HCT116 (cell line): Measurements from ENCODE around the gene CPA2. TPM values are rescaled to one million over a fixed set of nuclear protein-coding genes. Genes with fewer than 3 reads are reported as not detected.

Experiments
- ATAC-seq: fragments of 200-7000 bp; cut with Tn5 transposase; 2 replicates; pipeline ENCODE4 v1.9.1; 2020; ENCODE audit warnings: mild to moderate bottlenecking, moderate library complexity
- BruUV-seq: library from RNA; stranded (reverse); fragments of 400-500 nt; replicated peaks from 2 replicates; lab custom pipeline; 2021; lab: Mats Ljungman, UMichigan
- CTCF ChIA-PET: fragments of 300-600 bp; sonication (Branson Sonifier 250); formaldehyde crosslinking; loops from one replicate; lab custom pipeline; 2021; ENCODE audit warnings: antibody characterized with exemption; lab: Charles Lee
- POLR2A ChIA-PET: fragments of 300-600, 350-600 bp; sonication (Branson Sonifier 250); formaldehyde crosslinking; loops from one replicate; lab custom pipeline; 2021; ENCODE audit warnings: antibody characterized with exemption; lab: Charles Lee
- RAD21 ChIA-PET, 2 experiments: fragments of 300-600 bp; sonication (Branson Sonifier 250); formaldehyde crosslinking; loops; one replicate each; lab custom pipeline; 2023; ENCODE audit warnings: low total read pairs in 2 of 2; ENCODE audit not compliant: uncharacterized antibody in 2 of 2, unreplicated experiment in 2 of 2, low non-redundant PET in 1 of 2; lab: Charles Lee
- DNase-seq: peaks from one replicate; pipeline ENCODE4 v3.0.0-alpha.2; 2010; ENCODE audit warnings: low read depth, low spot score
- H2AFZ ChIP-seq: fragments of 200-600 bp; shearing (Covaris generic), sonication (generic); 2 replicates; pipeline ENCODE4 v1.6.1; 2017; ENCODE audit warnings: low read depth, mixed run types, mixed read lengths, antibody characterized with exemption, low read length; ENCODE audit not compliant: poor library complexity, severe bottlenecking
- H3K27ac ChIP-seq: 2 replicates; pipeline ENCODE4 v1.5.1; 2012; ENCODE audit warnings: low read depth, low read length
- H3K27me3 ChIP-seq: fragments of 200-600 bp; sonication (generic); 2 replicates; pipeline ENCODE4 v1.6.1; 2016; ENCODE audit warnings: mixed run types, low read length, mixed read lengths; ENCODE audit not compliant: insufficient read depth
- H3K36me3 ChIP-seq, 2 experiments: fragments of 200-500 bp in 1 of 2; fragments of 200-600 bp in 1 of 2; sonication (Bioruptor generic) in 1 of 2; sonication (generic) in 1 of 2; 2 replicates each; pipeline versions ENCODE4 v1.5.1 to v1.6.1; 2014 to 2016; ENCODE audit warnings: low read length in 2 of 2, inconsistent platforms in 1 of 2, mixed read lengths in 1 of 2, mixed run types in 1 of 2; ENCODE audit not compliant: insufficient read depth in 2 of 2, control insufficient read depth in 1 of 2
- H3K4me1 ChIP-seq, 2 experiments: fragments of 200-600 bp in 1 of 2; sonication (generic) in 1 of 2; 2 replicates each; pipeline versions ENCODE4 v1.5.1 to v1.6.1; 2012 to 2017; ENCODE audit warnings: low read length in 2 of 2, inconsistent platforms in 1 of 2, mild to moderate bottlenecking in 1 of 2, mixed read lengths in 1 of 2, mixed run types in 1 of 2, moderate library complexity in 1 of 2; ENCODE audit not compliant: insufficient read depth in 2 of 2, control insufficient read depth in 1 of 2
- H3K4me2 ChIP-seq: fragments of 200-600 bp; sonication (generic); 2 replicates; pipeline ENCODE4 v1.6.1; 2017; ENCODE audit warnings: mixed run types, low read length, mixed read lengths
- H3K4me3 ChIP-seq, 2 experiments: fragments of 200-600 bp in 1 of 2; sonication (generic) in 1 of 2; replicated peaks in 1 of 2; 2 replicates each; pipeline ENCODE4 v1.5.1; 2011 to 2016; ENCODE audit warnings: low read length in 2 of 2, control low read depth in 1 of 2, low read depth in 1 of 2, mild to moderate bottlenecking in 1 of 2, mixed read lengths in 1 of 2, mixed run types in 1 of 2
- H3K79me2 ChIP-seq: fragments of 200-600 bp; sonication (generic); 2 replicates; pipeline ENCODE4 v1.6.1; 2017; ENCODE audit warnings: mild to moderate bottlenecking, mixed run types, low read length, moderate library complexity, mixed read lengths; ENCODE audit not compliant: insufficient read depth
- H3K9ac ChIP-seq: fragments of 200-600 bp; sonication (generic); 2 replicates; pipeline ENCODE4 v1.6.1; 2016; ENCODE audit warnings: low read length, mixed read lengths
- H3K9me2 ChIP-seq: fragments of 200-600 bp; sonication (generic), shearing (Covaris generic); 2 replicates; pipeline ENCODE4 v1.6.1; 2017; ENCODE audit warnings: mixed run types, mild to moderate bottlenecking, moderate library complexity; ENCODE audit not compliant: insufficient read depth
- H3K9me3 ChIP-seq, 2 experiments: fragments of 200-500 bp in 1 of 2; fragments of 200-600 bp in 1 of 2; sonication (Bioruptor generic) in 1 of 2; sonication (generic) in 1 of 2; 2 replicates each; pipeline ENCODE4 v1.6.1; 2014 to 2017; ENCODE audit warnings: low read length in 2 of 2, mixed read lengths in 2 of 2, inconsistent platforms in 1 of 2, low read depth in 1 of 2, mild to moderate bottlenecking in 1 of 2, mixed run types in 1 of 2, moderate library complexity in 1 of 2; ENCODE audit not compliant: control insufficient read depth in 1 of 2, insufficient read depth in 1 of 2
- H4K20me1 ChIP-seq: fragments of 200-600 bp; sonication (generic), shearing (Covaris generic); 2 replicates; pipeline ENCODE4 v1.6.1; 2017; ENCODE audit warnings: mixed run types, mild to moderate bottlenecking, moderate library complexity; ENCODE audit not compliant: insufficient read depth
- EZH2 ChIP-seq: fragments of 200-600 bp; sonication (generic); IDR thresholded peaks from 2 replicates; pipeline ENCODE4 v1.6.1; 2017; ENCODE audit warnings: antibody characterized with exemption, mixed run types
- EZH2phosphoT487 ChIP-seq: fragments of 200-600 bp; IDR thresholded peaks from 2 replicates; pipeline ENCODE4 v1.6.1; 2018; ENCODE audit warnings: antibody characterized with exemption, borderline replicate concordance
- JUND ChIP-seq: IDR thresholded peaks from 2 replicates; pipeline ENCODE4 v1.6.1; 2012
- POLR2A ChIP-seq: IDR thresholded peaks from 2 replicates; pipeline ENCODE4 v1.7.0; 2011; ENCODE audit warnings: borderline replicate concordance; ENCODE audit not compliant: insufficient read depth, insufficient read length; ENCODE audit errors: extremely low read depth
- RAD21 ChIP-seq: IDR thresholded peaks from 2 replicates; pipeline ENCODE4 v1.6.1; 2012; ENCODE audit warnings: low read depth, mild to moderate bottlenecking
- SIN3A ChIP-seq: IDR thresholded peaks from 2 replicates; pipeline ENCODE4 v1.6.1; 2012; ENCODE audit warnings: low read depth
- SRF ChIP-seq: IDR thresholded peaks from 2 replicates; pipeline ENCODE4 v1.6.1; 2012; ENCODE audit warnings: low read depth
- intact Hi-C: fragments of 100-400 bp; cut with micrococcal nuclease; formaldehyde crosslinking; loops from 2 replicates; pipeline ENCODE4 v1.10.0; 2022
- total RNA-seq: library from RNA; stranded (reverse); gene quantifications from one replicate; pipeline ENCODE4 v1.2.1, GENCODE V29; 2021; ENCODE audit not compliant: unreplicated experiment
- TF ChIP-seq, protein P1 (sequence below): IDR thresholded peaks from 2 replicates; pipeline ENCODE4 v1.6.1; 2012

The CPA2 gene
- total RNA-seq, 1 experiment from 2014 or later, result 1.5 TPM

DNA sequence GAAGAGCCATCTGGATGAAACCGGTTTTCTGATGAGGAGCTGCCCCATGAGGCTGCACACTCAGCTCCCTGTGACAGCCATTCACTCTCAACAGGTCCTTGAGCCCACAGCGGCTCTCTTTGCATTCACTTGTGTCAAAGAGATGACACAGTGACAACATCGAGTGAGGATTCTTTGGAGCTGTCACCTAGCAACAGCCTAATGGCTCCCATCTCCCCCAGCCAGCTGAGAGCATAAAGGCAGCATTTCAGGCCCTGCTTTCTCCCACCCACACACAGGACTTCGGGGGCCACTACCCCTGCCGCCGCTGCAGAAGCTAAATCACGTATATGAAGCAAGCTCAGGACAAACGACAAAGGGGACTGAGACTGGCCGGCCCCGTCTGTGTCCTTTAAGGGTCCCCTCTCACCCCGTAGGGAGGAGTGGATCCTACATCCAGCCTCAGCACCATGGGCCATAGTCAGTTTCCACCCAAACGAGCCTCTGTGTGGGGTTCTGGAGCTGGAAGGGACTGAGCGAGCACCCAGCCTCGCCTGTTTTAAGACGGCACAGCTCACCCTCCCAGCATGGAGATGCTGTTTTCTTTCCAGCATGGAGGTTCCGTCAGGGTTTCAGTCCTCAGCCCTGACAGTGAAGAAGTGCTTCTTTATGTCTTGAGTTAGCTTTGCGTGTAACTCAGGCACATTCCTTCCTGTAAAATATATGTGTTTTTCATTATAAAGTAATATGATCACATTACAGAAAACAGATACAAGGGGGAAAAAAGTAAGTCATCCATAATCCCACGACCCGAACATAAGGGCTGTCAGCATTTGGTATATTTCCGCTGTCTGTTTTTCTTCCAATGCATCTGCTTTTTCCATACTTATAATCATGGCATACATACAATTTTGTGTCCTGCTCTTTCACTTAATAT, 31.2 kb downstream of the CPA2 start:
- H3K27me3 ChIP-seq, result no peaks in the 10 kb centered on the region
- H3K9me2 ChIP-seq, result no peaks in the 10 kb centered on the region
- DNase-seq (no peak), ATAC-seq (no peak)
- H3K9ac ChIP-seq, result no peak overlapping the region
- TF ChIP-seq RAD21 (no peak), SRF (no peak), POLR2A (no peak)
- TF ChIP-seq, protein P1, sequence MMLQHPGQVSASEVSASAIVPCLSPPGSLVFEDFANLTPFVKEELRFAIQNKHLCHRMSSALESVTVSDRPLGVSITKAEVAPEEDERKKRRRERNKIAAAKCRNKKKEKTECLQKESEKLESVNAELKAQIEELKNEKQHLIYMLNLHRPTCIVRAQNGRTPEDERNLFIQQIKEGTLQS, result no peak
- H3K4me3 ChIP-seq, result no peak overlapping the region
- no peaks in the 10 kb centered on the region for H4K20me1 ChIP-seq
- BruUV-seq, result no TSS peak
- ChIA-PET POLR2A (no interaction called here), CTCF (no interaction called here), RAD21 (interaction anchor here in 1 of 2 experiments (0.6 kb wide), 1 partner anchor 30 kb away, joined by 3 read pairs; no protein-coding TSS in a partner anchor)
- no peak overlapping the region for H3K4me2 ChIP-seq
- H3K79me2 ChIP-seq, result no peaks in the 10 kb centered on the region
- peaks cover 5 to 25% of the 10 kb centered on the region in 2 experiments for H3K4me1 ChIP-seq
- H2AFZ ChIP-seq, result no peak overlapping the region
- intact Hi-C loops, result no loop called here
- H3K36me3 ChIP-seq, result peaks cover 0 to 33% of the 10 kb centered on the region in 2 experiments; a peak in 1 of 4 replicates
- H3K27ac ChIP-seq, result no peak overlapping the region
- no peaks in the 10 kb centered on the region; a peak in 1 of 4 replicates for H3K9me3 ChIP-seq

DNA sequence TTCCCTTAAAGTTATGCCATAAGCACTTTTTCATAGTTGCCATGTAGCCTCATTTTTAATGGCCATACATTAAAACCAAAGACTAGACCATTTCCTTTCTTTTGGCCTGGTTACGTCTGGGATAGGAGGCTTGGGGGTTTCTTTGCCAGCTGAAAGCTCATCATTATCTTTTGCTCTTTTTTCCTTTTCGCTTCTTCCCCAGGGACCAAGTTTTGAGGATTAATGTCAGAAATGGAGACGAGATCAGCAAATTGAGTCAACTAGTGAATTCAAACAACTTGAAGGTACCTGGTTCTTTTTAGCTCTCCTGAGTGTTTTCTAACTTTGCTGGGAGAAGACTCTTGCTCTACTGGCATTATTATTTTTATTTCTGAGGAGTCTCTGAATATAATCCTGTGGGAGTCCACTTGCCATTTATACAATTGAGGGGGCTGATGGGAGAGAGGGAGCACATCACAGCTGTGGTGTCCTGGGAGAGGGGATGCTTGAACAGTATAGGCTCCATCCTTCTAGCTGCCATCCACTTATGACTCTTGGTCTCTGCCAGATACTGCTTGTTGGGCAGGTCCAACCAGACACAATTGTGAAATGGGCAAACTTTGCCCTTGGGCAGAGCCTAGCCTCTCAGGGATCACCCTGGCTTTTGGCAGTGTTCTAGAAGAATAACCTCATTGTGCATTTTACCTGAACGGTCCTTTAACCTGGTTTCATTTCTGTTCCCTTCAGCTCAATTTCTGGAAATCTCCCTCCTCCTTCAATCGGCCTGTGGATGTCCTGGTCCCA, 32.1 kb downstream of the CPA2 start:
- Histone ChIP-seq H3K9me2 (no peaks in the 10 kb centered on the region), H3K4me2 (no peak overlapping the region)
- POLR2A ChIA-PET, result no interaction called here
- TF ChIP-seq EZH2phosphoT487 (no peak), JUND (no peak), EZH2 (no peak), SRF (no peak), RAD21 (no peak), SIN3A (no peak)
- TF ChIP-seq, all 23 proteins: peak for 0
- CTCF ChIA-PET, result no interaction called here
- Histone ChIP-seq H2AFZ (no peak overlapping the region), H3K79me2 (no peaks in the 10 kb centered on the region), H3K36me3 (peaks cover 0 to 33% of the 10 kb centered on the region in 2 experiments; a peak in 1 of 4 replicates), H3K27ac (no peak overlapping the region), H4K20me1 (no peaks in the 10 kb centered on the region), H3K4me1 (peaks cover 0 to 17% of the 10 kb centered on the region in 2 experiments; a peak in 2 of 4 replicates), H3K4me3 (no peak overlapping the region), H3K27me3 (no peaks in the 10 kb centered on the region), H3K9ac (no peak overlapping the region), H3K9me3 (no peaks in the 10 kb centered on the region; a peak in 1 of 4 replicates)
- ATAC-seq (no peak), DNase-seq (no peak)
- RAD21 ChIA-PET, result no interaction called here
- BruUV-seq, result no TSS peak
- intact Hi-C loops, result no loop called here
